Measurements from ENCODE around the gene RPL36A. TPM values are rescaled to one million over a fixed set of nuclear protein-coding genes. Genes with fewer than 3 reads are reported as not detected.

Gene RPL36A
- total and polyA plus RNA-seq, 9 of the 15 experiments (the other 6 are each of a cell fraction or from before 2014, with no cell fraction given), result 412 to 4,539 (median 3,209) TPM

DNA sequence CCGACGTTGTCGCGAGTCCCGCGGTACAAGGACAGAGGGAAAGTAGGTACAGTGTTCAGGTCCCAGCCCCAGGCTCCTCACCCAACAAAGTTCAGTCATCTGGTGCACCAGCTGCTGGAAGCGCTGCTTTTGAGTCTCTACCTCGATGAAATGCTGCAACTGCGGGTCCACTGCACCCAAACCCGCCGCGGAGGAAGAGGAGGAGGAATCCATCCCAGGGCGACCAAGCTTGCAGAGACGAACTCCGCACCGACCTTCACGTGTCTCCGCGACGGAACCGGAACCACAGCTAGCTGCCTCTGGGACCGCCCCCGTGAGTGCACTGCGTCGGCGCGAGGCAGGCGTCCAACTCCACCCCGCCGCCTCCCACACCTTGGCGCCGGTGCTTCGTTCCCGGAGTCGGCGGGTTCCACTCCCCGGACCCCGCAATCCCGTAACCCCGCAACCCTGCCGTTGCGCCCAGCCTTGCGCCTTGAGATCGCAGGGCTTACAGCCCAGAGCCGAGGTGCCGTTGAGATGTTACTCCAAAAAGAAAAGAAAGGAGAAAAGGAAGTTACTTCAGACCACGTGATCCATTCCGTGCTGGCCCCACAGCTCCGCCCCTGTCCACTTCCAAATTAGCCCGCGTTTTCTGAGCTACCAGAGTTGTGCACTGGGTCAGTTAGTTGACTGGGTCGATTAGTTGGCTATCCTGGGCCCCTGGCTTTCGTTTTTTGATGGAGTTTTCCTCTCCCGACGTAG, 42.2 kb upstream of the RPL36A start, which contains the start of gene TIMM8A (continued):
- TF ChIP-seq, protein P1, sequence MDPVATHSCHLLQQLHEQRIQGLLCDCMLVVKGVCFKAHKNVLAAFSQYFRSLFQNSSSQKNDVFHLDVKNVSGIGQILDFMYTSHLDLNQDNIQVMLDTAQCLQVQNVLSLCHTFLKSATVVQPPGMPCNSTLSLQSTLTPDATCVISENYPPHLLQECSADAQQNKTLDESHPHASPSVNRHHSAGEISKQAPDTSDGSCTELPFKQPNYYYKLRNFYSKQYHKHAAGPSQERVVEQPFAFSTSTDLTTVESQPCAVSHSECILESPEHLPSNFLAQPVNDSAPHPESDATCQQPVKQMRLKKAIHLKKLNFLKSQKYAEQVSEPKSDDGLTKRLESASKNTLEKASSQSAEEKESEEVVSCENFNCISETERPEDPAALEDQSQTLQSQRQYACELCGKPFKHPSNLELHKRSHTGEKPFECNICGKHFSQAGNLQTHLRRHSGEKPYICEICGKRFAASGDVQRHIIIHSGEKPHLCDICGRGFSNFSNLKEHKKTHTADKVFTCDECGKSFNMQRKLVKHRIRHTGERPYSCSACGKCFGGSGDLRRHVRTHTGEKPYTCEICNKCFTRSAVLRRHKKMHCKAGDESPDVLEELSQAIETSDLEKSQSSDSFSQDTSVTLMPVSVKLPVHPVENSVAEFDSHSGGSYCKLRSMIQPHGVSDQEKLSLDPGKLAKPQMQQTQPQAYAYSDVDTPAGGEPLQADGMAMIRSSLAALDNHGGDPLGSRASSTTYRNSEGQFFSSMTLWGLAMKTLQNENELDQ (CRISPR knock-in tag; IDR thresholded peaks at IDR 0.05; ENCODE audit: borderline replicate concordance), result no peak
- TF ChIP-seq, protein P2, sequence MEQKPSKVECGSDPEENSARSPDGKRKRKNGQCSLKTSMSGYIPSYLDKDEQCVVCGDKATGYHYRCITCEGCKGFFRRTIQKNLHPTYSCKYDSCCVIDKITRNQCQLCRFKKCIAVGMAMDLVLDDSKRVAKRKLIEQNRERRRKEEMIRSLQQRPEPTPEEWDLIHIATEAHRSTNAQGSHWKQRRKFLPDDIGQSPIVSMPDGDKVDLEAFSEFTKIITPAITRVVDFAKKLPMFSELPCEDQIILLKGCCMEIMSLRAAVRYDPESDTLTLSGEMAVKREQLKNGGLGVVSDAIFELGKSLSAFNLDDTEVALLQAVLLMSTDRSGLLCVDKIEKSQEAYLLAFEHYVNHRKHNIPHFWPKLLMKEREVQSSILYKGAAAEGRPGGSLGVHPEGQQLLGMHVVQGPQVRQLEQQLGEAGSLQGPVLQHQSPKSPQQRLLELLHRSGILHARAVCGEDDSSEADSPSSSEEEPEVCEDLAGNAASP (IDR thresholded peaks at IDR 0.05), result no peak
- TF ChIP-seq HDAC8 (tag; IDR thresholded peaks at IDR 0.05) (no peak), ESRRB (CRISPR knock-in tag; IDR thresholded peaks at IDR 0.05; ENCODE audit: borderline replicate concordance) (no peak), KAT7 (CRISPR knock-in tag; IDR thresholded peaks at IDR 0.05; ENCODE audit: borderline replicate concordance) (no peak), SMARCB1 (IDR thresholded peaks at IDR 0.05; ENCODE audit: insufficient read length, low read depth) (no peak), PHB (CRISPR knock-in tag; IDR thresholded peaks at IDR 0.05) (no peak), PHF21A (IDR thresholded peaks at IDR 0.05; ENCODE audit: borderline replicate concordance, low read depth) (no peak), ZNF79 (CRISPR knock-in tag; IDR thresholded peaks at IDR 0.05; ENCODE audit: low read depth) (no peak), ZNF347 (CRISPR knock-in tag; IDR thresholded peaks at IDR 0.05; ENCODE audit: low read depth) (no peak), RFX1 (IDR thresholded peaks at IDR 0.05) (no peak)
- TF ChIP-seq, protein P3, sequence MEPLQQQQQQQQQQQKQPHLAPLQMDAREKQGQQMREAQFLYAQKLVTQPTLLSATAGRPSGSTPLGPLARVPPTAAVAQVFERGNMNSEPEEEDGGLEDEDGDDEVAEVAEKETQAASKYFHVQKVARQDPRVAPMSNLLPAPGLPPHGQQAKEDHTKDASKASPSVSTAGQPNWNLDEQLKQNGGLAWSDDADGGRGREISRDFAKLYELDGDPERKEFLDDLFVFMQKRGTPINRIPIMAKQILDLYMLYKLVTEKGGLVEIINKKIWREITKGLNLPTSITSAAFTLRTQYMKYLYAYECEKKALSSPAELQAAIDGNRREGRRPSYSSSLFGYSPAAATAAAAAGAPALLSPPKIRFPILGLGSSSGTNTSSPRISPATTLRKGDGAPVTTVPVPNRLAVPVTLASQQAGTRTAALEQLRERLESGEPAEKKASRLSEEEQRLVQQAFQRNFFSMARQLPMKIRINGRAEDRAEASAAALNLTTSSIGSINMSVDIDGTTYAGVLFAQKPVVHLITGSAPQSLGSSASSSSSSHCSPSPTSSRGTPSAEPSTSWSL (CRISPR knock-in tag; IDR thresholded peaks at IDR 0.05; ENCODE audit: borderline replicate concordance), result no peak
- TF ChIP-seq, protein P4, sequence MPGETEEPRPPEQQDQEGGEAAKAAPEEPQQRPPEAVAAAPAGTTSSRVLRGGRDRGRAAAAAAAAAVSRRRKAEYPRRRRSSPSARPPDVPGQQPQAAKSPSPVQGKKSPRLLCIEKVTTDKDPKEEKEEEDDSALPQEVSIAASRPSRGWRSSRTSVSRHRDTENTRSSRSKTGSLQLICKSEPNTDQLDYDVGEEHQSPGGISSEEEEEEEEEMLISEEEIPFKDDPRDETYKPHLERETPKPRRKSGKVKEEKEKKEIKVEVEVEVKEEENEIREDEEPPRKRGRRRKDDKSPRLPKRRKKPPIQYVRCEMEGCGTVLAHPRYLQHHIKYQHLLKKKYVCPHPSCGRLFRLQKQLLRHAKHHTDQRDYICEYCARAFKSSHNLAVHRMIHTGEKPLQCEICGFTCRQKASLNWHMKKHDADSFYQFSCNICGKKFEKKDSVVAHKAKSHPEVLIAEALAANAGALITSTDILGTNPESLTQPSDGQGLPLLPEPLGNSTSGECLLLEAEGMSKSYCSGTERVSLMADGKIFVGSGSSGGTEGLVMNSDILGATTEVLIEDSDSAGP (CRISPR knock-in tag; IDR thresholded peaks at IDR 0.05), result no peak
- TF ChIP-seq, protein P5, sequence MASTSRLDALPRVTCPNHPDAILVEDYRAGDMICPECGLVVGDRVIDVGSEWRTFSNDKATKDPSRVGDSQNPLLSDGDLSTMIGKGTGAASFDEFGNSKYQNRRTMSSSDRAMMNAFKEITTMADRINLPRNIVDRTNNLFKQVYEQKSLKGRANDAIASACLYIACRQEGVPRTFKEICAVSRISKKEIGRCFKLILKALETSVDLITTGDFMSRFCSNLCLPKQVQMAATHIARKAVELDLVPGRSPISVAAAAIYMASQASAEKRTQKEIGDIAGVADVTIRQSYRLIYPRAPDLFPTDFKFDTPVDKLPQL (IDR thresholded peaks at IDR 0.05; ENCODE audit: extremely low read depth, insufficient read length), result no peak
- TF ChIP-seq, protein P6, sequence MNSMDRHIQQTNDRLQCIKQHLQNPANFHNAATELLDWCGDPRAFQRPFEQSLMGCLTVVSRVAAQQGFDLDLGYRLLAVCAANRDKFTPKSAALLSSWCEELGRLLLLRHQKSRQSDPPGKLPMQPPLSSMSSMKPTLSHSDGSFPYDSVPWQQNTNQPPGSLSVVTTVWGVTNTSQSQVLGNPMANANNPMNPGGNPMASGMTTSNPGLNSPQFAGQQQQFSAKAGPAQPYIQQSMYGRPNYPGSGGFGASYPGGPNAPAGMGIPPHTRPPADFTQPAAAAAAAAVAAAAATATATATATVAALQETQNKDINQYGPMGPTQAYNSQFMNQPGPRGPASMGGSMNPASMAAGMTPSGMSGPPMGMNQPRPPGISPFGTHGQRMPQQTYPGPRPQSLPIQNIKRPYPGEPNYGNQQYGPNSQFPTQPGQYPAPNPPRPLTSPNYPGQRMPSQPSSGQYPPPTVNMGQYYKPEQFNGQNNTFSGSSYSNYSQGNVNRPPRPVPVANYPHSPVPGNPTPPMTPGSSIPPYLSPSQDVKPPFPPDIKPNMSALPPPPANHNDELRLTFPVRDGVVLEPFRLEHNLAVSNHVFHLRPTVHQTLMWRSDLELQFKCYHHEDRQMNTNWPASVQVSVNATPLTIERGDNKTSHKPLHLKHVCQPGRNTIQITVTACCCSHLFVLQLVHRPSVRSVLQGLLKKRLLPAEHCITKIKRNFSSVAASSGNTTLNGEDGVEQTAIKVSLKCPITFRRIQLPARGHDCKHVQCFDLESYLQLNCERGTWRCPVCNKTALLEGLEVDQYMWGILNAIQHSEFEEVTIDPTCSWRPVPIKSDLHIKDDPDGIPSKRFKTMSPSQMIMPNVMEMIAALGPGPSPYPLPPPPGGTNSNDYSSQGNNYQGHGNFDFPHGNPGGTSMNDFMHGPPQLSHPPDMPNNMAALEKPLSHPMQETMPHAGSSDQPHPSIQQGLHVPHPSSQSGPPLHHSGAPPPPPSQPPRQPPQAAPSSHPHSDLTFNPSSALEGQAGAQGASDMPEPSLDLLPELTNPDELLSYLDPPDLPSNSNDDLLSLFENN (IDR thresholded peaks at IDR 0.05; ENCODE audit: low read depth in 2 of 2, low read length in 2 of 2), result no peak

Measured in K562 (cell line).